SK-N-SH (cell line): ENCODE results near the gene MRRF. TPM values are rescaled to one million over a fixed set of nuclear protein-coding genes. Genes with fewer than 3 reads are reported as not detected.

ENCODE experiments used
- CTCF ChIA-PET: fragments of 300-600, 350-600 bp; formaldehyde crosslinking; extraction: SDS; loops from one replicate; lab custom pipeline; 2021; lab: Yijun Ruan, JAX
- POLR2A ChIA-PET: fragments of 350-600 bp; sonication (Branson Sonifier 250); formaldehyde crosslinking; extraction: SDS; loops from one replicate; lab custom pipeline; 2020; ENCODE audit warnings: antibody characterized with exemption, inconsistent platforms; lab: Yijun Ruan, JAX
- DNase-seq: peaks from one replicate; pipeline ENCODE4 v3.0.0; 2012
- H2AFZ ChIP-seq: fragments of 200-600 bp; sonication (generic); 2 replicates; pipeline ENCODE4 v1.8.1; 2016; ENCODE audit warnings: antibody characterized with exemption, mild to moderate bottlenecking, low read depth
- H3F3A ChIP-seq: fragments of 200-600 bp; sonication (generic); replicated peaks from 2 replicates; pipeline ENCODE3; 2016; ENCODE audit warnings: antibody characterized with exemption, mild to moderate bottlenecking; ENCODE audit not compliant: insufficient read depth
- H3K27ac ChIP-seq, 2 experiments: fragments of 200-500 bp in 1 of 2; fragments of 200-600 bp in 1 of 2; sonication (Bioruptor generic) in 1 of 2; sonication (generic), shearing (Covaris generic) in 1 of 2; 2 replicates each; pipeline versions ENCODE4 v1.5.1 to v1.6.1; 2014 to 2016; ENCODE audit warnings: low read depth in 2 of 2, inconsistent platforms in 1 of 2, low read length in 1 of 2, mild to moderate bottlenecking in 1 of 2, mixed read lengths in 1 of 2
- H3K27me3 ChIP-seq: fragments of 200-600 bp; sonication (generic), shearing (Covaris generic); 2 replicates; pipeline ENCODE4 v1.6.1; 2016; ENCODE audit warnings: mixed run types; ENCODE audit not compliant: insufficient read depth
- H3K36me3 ChIP-seq, 2 experiments: fragments of 200-500 bp in 1 of 2; fragments of 200-600 bp in 1 of 2; sonication (Bioruptor generic) in 1 of 2; sonication (generic) in 1 of 2; replicated peaks in 1 of 2; 2 replicates each; pipeline versions ENCODE3 to v1.5.1; 2014 to 2016; ENCODE audit warnings: low read length in 1 of 2, mild to moderate bottlenecking in 1 of 2; ENCODE audit not compliant: insufficient read depth in 2 of 2, control insufficient read depth in 1 of 2
- H3K4me1 ChIP-seq, 2 experiments: fragments of 200-500 bp in 1 of 2; fragments of 200-600 bp in 1 of 2; sonication (Bioruptor generic) in 1 of 2; sonication (generic), shearing (Covaris generic) in 1 of 2; 2 replicates each; pipeline versions ENCODE4 v1.5.1 to v1.6.1; 2014 to 2016; ENCODE audit warnings: low read depth in 1 of 2, low read length in 1 of 2, mixed run types in 1 of 2; ENCODE audit not compliant: insufficient read depth in 2 of 2, control insufficient read depth in 1 of 2
- H3K4me2 ChIP-seq: fragments of 200-600 bp; sonication (generic), shearing (Covaris generic); 2 replicates; pipeline ENCODE4 v1.6.1; 2017; ENCODE audit warnings: mixed run types
- H3K4me3 ChIP-seq, 2 experiments: fragments of 200-500 bp in 1 of 2; fragments of 200-600 bp in 1 of 2; sonication (Bioruptor generic) in 1 of 2; sonication (generic), shearing (Covaris generic) in 1 of 2; 2 replicates each; pipeline versions ENCODE4 v1.5.1 to v1.8.1; 2014 to 2016; ENCODE audit warnings: low read depth in 2 of 2, inconsistent platforms in 1 of 2, low read length in 1 of 2, mild to moderate bottlenecking in 1 of 2, mixed read lengths in 1 of 2, moderate library complexity in 1 of 2
- H3K79me2 ChIP-seq: fragments of 200-600 bp; sonication (generic); 2 replicates; pipeline ENCODE4 v1.8.1; 2017; ENCODE audit warnings: mild to moderate bottlenecking; ENCODE audit not compliant: insufficient read depth
- H3K9ac ChIP-seq: fragments of 200-600 bp; sonication (generic); 2 replicates; pipeline ENCODE4 v1.6.1; 2017; ENCODE audit warnings: mixed run types
- H3K9me2 ChIP-seq: fragments of 200-600 bp; sonication (generic); 2 replicates; pipeline ENCODE4 v1.6.1; 2017; ENCODE audit warnings: mixed run types
- H3K9me3 ChIP-seq: fragments of 200-600 bp; sonication (generic); 2 replicates; pipeline ENCODE4 v1.6.1; 2017; ENCODE audit warnings: mixed run types, mild to moderate bottlenecking, moderate library complexity
- H4K20me1 ChIP-seq: fragments of 200-600 bp; sonication (generic); 2 replicates; pipeline ENCODE4 v1.6.1; 2017; ENCODE audit warnings: mild to moderate bottlenecking, mixed run types; ENCODE audit not compliant: insufficient read depth
- CHD2 ChIP-seq: fragments of 150-350 bp; IDR thresholded peaks from 2 replicates; pipeline ENCODE4 v1.6.1; 2018; ENCODE audit warnings: low read length; ENCODE audit not compliant: partially characterized antibody
- EZH2phosphoT487 ChIP-seq: fragments of 200-600 bp; sonication (generic); IDR thresholded peaks from 2 replicates; pipeline ENCODE4 v1.6.1; 2017; ENCODE audit warnings: low read depth, mixed run types, mild to moderate bottlenecking, antibody characterized with exemption, moderate library complexity, borderline replicate concordance
- GABPA ChIP-seq: IDR thresholded peaks from 2 replicates; pipeline ENCODE4 v1.4.0; 2012; ENCODE audit warnings: low read depth, mild to moderate bottlenecking
- JUND ChIP-seq: IDR thresholded peaks from 2 replicates; pipeline ENCODE4 v1.4.0; 2012
- MXI1 ChIP-seq: IDR thresholded peaks from 2 replicates; pipeline ENCODE4 v1.6.1; 2012; ENCODE audit warnings: mild to moderate bottlenecking, low read depth, low read length, improper control_type of control experiment
- NFIC ChIP-seq: IDR thresholded peaks from 2 replicates; pipeline ENCODE4 v1.4.0; 2012; ENCODE audit warnings: borderline replicate concordance
- NRF1 ChIP-seq: IDR thresholded peaks from 2 replicates; pipeline ENCODE4 v1.6.1; 2012; ENCODE audit warnings: low read depth, mild to moderate bottlenecking, low read length
- POLR2AphosphoS5 ChIP-seq: IDR thresholded peaks from 2 replicates; pipeline ENCODE4 v1.6.1; 2012; ENCODE audit warnings: low read depth, low read length
- RAD21 ChIP-seq: IDR thresholded peaks from 2 replicates; pipeline ENCODE4 v1.6.1; 2012; ENCODE audit warnings: mild to moderate bottlenecking, low read length
- REST ChIP-seq: IDR thresholded peaks from 2 replicates; pipeline ENCODE4 v1.6.1; 2012; ENCODE audit warnings: mild to moderate bottlenecking, low read depth, low read length, moderate library complexity
- RFX5 ChIP-seq: IDR thresholded peaks from 2 replicates; pipeline ENCODE4 v1.6.1; 2012; ENCODE audit warnings: mild to moderate bottlenecking, improper control_type of control experiment, low read length
- RXRA ChIP-seq: IDR thresholded peaks from 2 replicates; pipeline ENCODE4 v1.4.0; 2012; ENCODE audit warnings: low read depth, mild to moderate bottlenecking, borderline replicate concordance
- TAF1 ChIP-seq: IDR thresholded peaks from 2 replicates; pipeline ENCODE4 v1.6.1; 2012; ENCODE audit warnings: low read depth, mild to moderate bottlenecking, low read length, moderate library complexity, borderline replicate concordance
- TCF12 ChIP-seq: IDR thresholded peaks from 2 replicates; pipeline ENCODE4 v1.4.0; 2012
- TEAD4 ChIP-seq: IDR thresholded peaks from 2 replicates; pipeline ENCODE4 v1.4.0; 2012; ENCODE audit warnings: mild to moderate bottlenecking, borderline replicate concordance; ENCODE audit not compliant: insufficient read depth
- USF2 ChIP-seq: fragments of 150-350 bp; IDR thresholded peaks from 2 replicates; pipeline ENCODE4 v1.6.1; 2017; ENCODE audit warnings: antibody characterized with exemption, low read length, low read depth, borderline replicate concordance
- ZBTB33 ChIP-seq: IDR thresholded peaks from 2 replicates; pipeline ENCODE4 v1.4.0; 2012; ENCODE audit warnings: low read depth, borderline replicate concordance
- WGBS: methylation state at CpG from one replicate; pipeline ENCODE4 v1.1.6; 2017; ENCODE audit warnings: low lambda C conversion rate; 5-methylcytosine and 5-hydroxymethylcytosine counted together
- polyA plus RNA-seq, 3 experiments: library from polyadenylated mRNA; depleted of rRNA; stranded (reverse); fragments of >200 nt; gene quantifications; 2 replicates each; pipeline ENCODE4 v1.2.3, GENCODE V29; 2012
- TF ChIP-seq, protein P1 (sequence below): fragments of 200-600 bp; sonication (generic); IDR thresholded peaks from 2 replicates; pipeline ENCODE4 v1.6.1; 2017; ENCODE audit warnings: antibody characterized with exemption, mild to moderate bottlenecking, moderate library complexity
- TF ChIP-seq, protein P2 (sequence below): IDR thresholded peaks from 2 replicates; pipeline ENCODE4 v1.4.0; 2012; ENCODE audit warnings: low read depth, borderline replicate concordance

The MRRF gene
- polyA plus RNA-seq, 1 of the 3 experiments (the other 2 are of a cell fraction) = 35.1 TPM

DNA sequence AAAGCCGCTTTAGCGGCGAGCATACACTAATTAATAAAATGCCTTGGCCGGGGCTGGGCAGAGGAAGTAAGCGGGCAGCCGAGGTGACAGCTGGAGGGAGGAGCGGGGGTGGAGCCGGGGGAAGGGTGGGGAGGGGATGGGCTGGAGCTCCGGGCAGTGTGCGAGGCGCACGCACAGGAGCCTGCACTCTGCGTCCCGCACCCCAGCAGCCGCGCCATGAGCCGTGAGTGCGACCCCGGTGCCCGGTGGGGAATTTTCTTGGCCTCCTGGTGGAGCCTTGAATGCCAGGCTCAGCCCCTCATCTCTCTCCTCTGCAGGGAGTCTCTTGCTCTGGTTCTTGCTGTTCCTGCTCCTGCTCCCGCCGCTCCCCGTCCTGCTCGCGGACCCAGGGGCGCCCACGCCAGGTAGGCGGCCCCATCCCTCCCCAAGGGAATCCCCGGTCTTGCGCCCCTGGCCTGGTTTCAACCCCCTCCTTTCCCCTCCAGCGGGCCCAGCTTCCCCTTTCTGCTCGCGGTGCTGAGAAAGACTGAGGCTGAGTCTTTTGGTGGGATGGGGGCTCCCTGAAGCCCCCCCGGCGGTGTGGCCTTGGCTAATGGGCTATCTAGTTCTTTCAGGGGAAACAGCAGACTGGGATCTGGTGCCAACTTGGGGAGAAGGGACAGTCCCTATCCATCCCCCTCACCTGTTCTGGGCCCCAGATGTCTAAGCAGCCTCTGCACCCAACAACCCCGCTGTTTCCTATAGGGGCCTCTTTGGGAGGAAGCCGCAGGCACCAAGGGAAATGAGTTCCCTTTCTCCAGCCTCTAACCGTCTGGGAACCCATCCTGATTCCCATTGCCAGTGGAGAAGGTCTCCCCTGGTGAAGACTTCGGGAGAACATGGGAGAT lies 106.4 kb downstream of the MRRF start, which contains the start of gene PTGS1 (continued):
- TF ChIP-seq GABPA (no peak), USF2 (no peak), POLR2AphosphoS5 (no peak), JUND (no peak), NFIC (no peak), RXRA (no peak)
- TF ChIP-seq, all 33 proteins: peak for 0

DNA sequence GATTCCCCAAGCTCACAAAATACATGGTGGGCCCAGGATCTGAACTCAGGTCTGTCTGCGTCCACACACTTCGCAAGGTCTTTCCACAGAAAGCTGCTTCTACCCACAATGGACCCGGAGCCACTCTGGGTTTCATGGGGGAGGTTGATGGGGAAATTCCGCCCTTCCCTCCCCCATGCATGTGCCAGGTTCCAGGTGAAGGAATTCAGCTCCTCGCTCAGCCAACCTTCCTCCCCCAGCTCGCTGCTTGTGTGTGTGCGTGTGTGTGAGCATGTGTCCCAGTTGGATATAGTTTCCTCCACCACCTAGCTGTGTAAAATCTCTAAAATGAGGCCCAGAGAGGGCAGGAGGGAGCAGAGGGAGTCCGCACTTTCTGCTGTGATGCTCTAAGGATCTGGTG lies 107.2 kb downstream of the MRRF start:
- H4K20me1 ChIP-seq = no peaks in the 10 kb centered on the region
- no peak for DNase-seq
- no peaks in the 10 kb centered on the region for H3K27me3 ChIP-seq
- no peaks in the 10 kb centered on the region for H3K9me3 ChIP-seq
- CTCF ChIA-PET = interaction anchor here (0.9 to 1.9 kb wide), 2 partner anchors 247 to 248 kb away, joined by 5 read pairs; no protein-coding TSS in a partner anchor
- no peak overlapping the region for H3K4me3 ChIP-seq
- H3K4me1 ChIP-seq = peaks cover 2 to 27% of the 10 kb centered on the region in 2 experiments; a peak in 3 of 4 replicates
- POLR2A ChIA-PET = no interaction called here
- H3K27ac ChIP-seq = no peak overlapping the region
- H3K9me2 ChIP-seq = no peaks in the 10 kb centered on the region
- no peaks in the 10 kb centered on the region for H3K79me2 ChIP-seq
- no peak overlapping the region for H2AFZ ChIP-seq
- no peaks in the 10 kb centered on the region for H3F3A ChIP-seq
- no peak for TF ChIP-seq MXI1
- TF ChIP-seq TCF12 = no peak
- no peak for TF ChIP-seq ZBTB33
- no peak for TF ChIP-seq RFX5
- TF ChIP-seq TAF1 = no peak
- no peak for TF ChIP-seq RAD21
- no peak for TF ChIP-seq EZH2phosphoT487
- no peak for TF ChIP-seq GABPA
- TF ChIP-seq TEAD4 = no peak
- TF ChIP-seq NRF1 = no peak
- TF ChIP-seq JUND = no peak
- TF ChIP-seq CHD2 = no peak
- TF ChIP-seq USF2 = no peak
- TF ChIP-seq RXRA = no peak
- TF ChIP-seq POLR2AphosphoS5 = no peak
- no peak for TF ChIP-seq REST
- TF ChIP-seq, protein P1, sequence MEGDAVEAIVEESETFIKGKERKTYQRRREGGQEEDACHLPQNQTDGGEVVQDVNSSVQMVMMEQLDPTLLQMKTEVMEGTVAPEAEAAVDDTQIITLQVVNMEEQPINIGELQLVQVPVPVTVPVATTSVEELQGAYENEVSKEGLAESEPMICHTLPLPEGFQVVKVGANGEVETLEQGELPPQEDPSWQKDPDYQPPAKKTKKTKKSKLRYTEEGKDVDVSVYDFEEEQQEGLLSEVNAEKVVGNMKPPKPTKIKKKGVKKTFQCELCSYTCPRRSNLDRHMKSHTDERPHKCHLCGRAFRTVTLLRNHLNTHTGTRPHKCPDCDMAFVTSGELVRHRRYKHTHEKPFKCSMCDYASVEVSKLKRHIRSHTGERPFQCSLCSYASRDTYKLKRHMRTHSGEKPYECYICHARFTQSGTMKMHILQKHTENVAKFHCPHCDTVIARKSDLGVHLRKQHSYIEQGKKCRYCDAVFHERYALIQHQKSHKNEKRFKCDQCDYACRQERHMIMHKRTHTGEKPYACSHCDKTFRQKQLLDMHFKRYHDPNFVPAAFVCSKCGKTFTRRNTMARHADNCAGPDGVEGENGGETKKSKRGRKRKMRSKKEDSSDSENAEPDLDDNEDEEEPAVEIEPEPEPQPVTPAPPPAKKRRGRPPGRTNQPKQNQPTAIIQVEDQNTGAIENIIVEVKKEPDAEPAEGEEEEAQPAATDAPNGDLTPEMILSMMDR = no peak
- TF ChIP-seq, protein P2, sequence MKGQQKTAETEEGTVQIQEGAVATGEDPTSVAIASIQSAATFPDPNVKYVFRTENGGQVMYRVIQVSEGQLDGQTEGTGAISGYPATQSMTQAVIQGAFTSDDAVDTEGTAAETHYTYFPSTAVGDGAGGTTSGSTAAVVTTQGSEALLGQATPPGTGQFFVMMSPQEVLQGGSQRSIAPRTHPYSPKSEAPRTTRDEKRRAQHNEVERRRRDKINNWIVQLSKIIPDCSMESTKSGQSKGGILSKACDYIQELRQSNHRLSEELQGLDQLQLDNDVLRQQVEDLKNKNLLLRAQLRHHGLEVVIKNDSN = no peak
- H3K36me3 ChIP-seq = no peaks in the 10 kb centered on the region
- 85% methylated on average over 6 of the region's 8 CpGs for WGBS
- H3K9ac ChIP-seq = no peak overlapping the region
- H3K4me2 ChIP-seq = no peak overlapping the region
